GM23338 (cell line): Measurements from ENCODE around the gene MCC. TPM values are rescaled to one million over a fixed set of nuclear protein-coding genes. Genes with fewer than 3 reads are reported as not detected.

ENCODE experiments used
- ATAC-seq: fragments of 200-7000 bp; cut with Tn5 transposase; 3 replicates; pipeline ENCODE4 v1.9.1; 2020
- DNase-seq: peaks from one replicate; pipeline ENCODE4 v3.0.0-alpha.2; 2015; ENCODE audit warnings: low spot score
- H2AFZ ChIP-seq: fragments of 200-600 bp; sonication (generic); 2 replicates; pipeline ENCODE4 v1.8.0; 2016; ENCODE audit warnings: antibody characterized with exemption, mild to moderate bottlenecking, moderate library complexity
- H3F3A ChIP-seq: fragments of 200-600 bp; sonication (generic); replicated peaks from 2 replicates; pipeline ENCODE4 v1.8.0; 2017; ENCODE audit warnings: antibody characterized with exemption, mixed run types, low read depth
- H3K27ac ChIP-seq: fragments of 200-600 bp; sonication (generic); 2 replicates; pipeline ENCODE4 v1.6.1; 2016; ENCODE audit warnings: low read depth
- H3K27me3 ChIP-seq: fragments of 200-600 bp; sonication (generic); 2 replicates; pipeline ENCODE4 v1.8.0; 2016; ENCODE audit warnings: mild to moderate bottlenecking, mixed run types, moderate library complexity; ENCODE audit not compliant: insufficient read depth
- H3K36me3 ChIP-seq: fragments of 200-600 bp; sonication (generic); 2 replicates; pipeline ENCODE4 v1.8.0; 2016; ENCODE audit warnings: mild to moderate bottlenecking; ENCODE audit not compliant: insufficient read depth
- H3K4me1 ChIP-seq: fragments of 200-600 bp; sonication (generic); 2 replicates; pipeline ENCODE4 v1.8.0; 2016; ENCODE audit warnings: mild to moderate bottlenecking, moderate library complexity; ENCODE audit not compliant: insufficient read depth
- H3K4me2 ChIP-seq: fragments of 200-600 bp; sonication (generic); 2 replicates; pipeline ENCODE4 v1.7.1; 2017; ENCODE audit warnings: mixed run types
- H3K4me3 ChIP-seq: fragments of 200-600 bp; sonication (generic); 2 replicates; pipeline ENCODE4 v1.6.1; 2016; ENCODE audit warnings: mixed run types
- H3K79me2 ChIP-seq: fragments of 200-600 bp; sonication (generic); replicated peaks from 2 replicates; pipeline ENCODE4 v1.8.0; 2017; ENCODE audit warnings: mild to moderate bottlenecking; ENCODE audit not compliant: insufficient read depth
- H3K9me2 ChIP-seq: fragments of 200-600 bp; sonication (generic); 2 replicates; pipeline ENCODE4 v1.8.0; 2017; ENCODE audit not compliant: insufficient read depth
- H4K20me1 ChIP-seq: fragments of 200-600 bp; sonication (generic); replicated peaks from 2 replicates; pipeline ENCODE4 v1.8.0; 2017; ENCODE audit warnings: mild to moderate bottlenecking; ENCODE audit not compliant: insufficient read depth
- H3K27ac Mint-ChIP-seq: 2 replicates; pipeline ENCODE4 v1.8.0; 2020; ENCODE audit warnings: inconsistent platforms, mild to moderate bottlenecking, moderate library complexity, mixed read lengths
- H3K27me3 Mint-ChIP-seq: 3 replicates; pipeline ENCODE4 v1.8.0; 2022; ENCODE audit warnings: low read depth, mild to moderate bottlenecking, moderate library complexity, mixed read lengths, inconsistent platforms; ENCODE audit not compliant: insufficient read depth, poor library complexity
- H3K36me3 Mint-ChIP-seq: 3 replicates; pipeline ENCODE4 v1.8.0; 2021; ENCODE audit warnings: low read depth, mild to moderate bottlenecking, inconsistent platforms, moderate library complexity, mixed read lengths
- H3K4me1 Mint-ChIP-seq: 3 replicates; pipeline ENCODE4 v1.8.0; 2020; ENCODE audit warnings: mild to moderate bottlenecking, inconsistent platforms, mixed read lengths
- H3K4me3 Mint-ChIP-seq: 3 replicates; pipeline ENCODE4 v1.8.0; 2021; ENCODE audit warnings: moderate library complexity, mild to moderate bottlenecking, inconsistent platforms, mixed read lengths
- H3K9me3 Mint-ChIP-seq: 3 replicates; pipeline ENCODE4 v1.8.0; 2020; ENCODE audit warnings: moderate library complexity, mild to moderate bottlenecking, inconsistent platforms, mixed read lengths
- CREB1 ChIP-seq: fragments of 250-450 bp; sonication (Bioruptor Pico); IDR thresholded peaks from 2 replicates; pipeline ENCODE4 v1.5.0; 2020; ENCODE audit warnings: low read depth, mild to moderate bottlenecking, moderate library complexity
- CTCF ChIP-seq, 2 experiments: fragments of 200-600 bp in 1 of 2; sonication (generic) in 1 of 2; conservative IDR thresholded peaks; 2 replicates each; pipeline versions ENCODE4 v1.5.1 to v1.6.1; 2016 to 2017; ENCODE audit warnings: antibody characterized with exemption in 2 of 2, low read depth in 2 of 2, mild to moderate bottlenecking in 2 of 2, moderate library complexity in 1 of 2
- EZH2 ChIP-seq: fragments of 200-600 bp; sonication (generic); IDR thresholded peaks from one replicate; pipeline ENCODE4 v1.8.0; 2017; ENCODE audit warnings: antibody characterized with exemption, mild to moderate bottlenecking, low read depth; ENCODE audit not compliant: unreplicated experiment
- EZH2phosphoT487 ChIP-seq: fragments of 200-600 bp; sonication (generic); IDR thresholded peaks from one replicate; pipeline ENCODE4 v1.8.1; 2018; ENCODE audit warnings: antibody characterized with exemption; ENCODE audit not compliant: unreplicated experiment
- NANOG ChIP-seq: IDR thresholded peaks from 2 replicates; pipeline ENCODE4 v1.6.1; 2016; ENCODE audit warnings: antibody characterized with exemption, borderline replicate concordance
- STAT1 ChIP-seq: IDR thresholded peaks from one replicate; pipeline ENCODE4 v1.6.1; 2016; ENCODE audit warnings: antibody characterized with exemption; ENCODE audit not compliant: unreplicated experiment
- ZNF114 ChIP-seq: fragments of 250-450 bp; sonication (Bioruptor Pico); IDR thresholded peaks from 2 replicates; pipeline ENCODE4 v1.5.0; 2020; ENCODE audit warnings: mild to moderate bottlenecking, moderate library complexity
- polyA plus RNA-seq: library from polyadenylated mRNA; unstranded; fragments of >200 nt; fragmentation: Nextera tagmentation; extraction: Ambion mirVana; gene quantifications from 2 replicates; pipeline ENCODE4 v1.2.1, GENCODE V29; 2016
- total RNA-seq: library from RNA; depleted of rRNA; stranded (reverse); fragments of >200 nt; shearing (Covaris generic); gene quantifications from 2 replicates; pipeline ENCODE4 v1.2.3, GENCODE V29; 2014
- TF ChIP-seq, protein P1 (sequence below): fragments of 250-450 bp; sonication (Bioruptor Pico); IDR thresholded peaks from 2 replicates; pipeline ENCODE4 v1.5.0; 2020; ENCODE audit warnings: mild to moderate bottlenecking, moderate library complexity
- TF ChIP-seq, protein P2 (sequence below): IDR thresholded peaks from 2 replicates; pipeline ENCODE4 v1.6.1; 2016; ENCODE audit warnings: antibody characterized with exemption
- TF ChIP-seq, protein P3 (sequence below): IDR thresholded peaks from one replicate; pipeline ENCODE4 v1.6.1; 2018; ENCODE audit warnings: antibody characterized with exemption; ENCODE audit not compliant: unreplicated experiment

Gene MCC
- total and polyA plus RNA-seq, 2 experiments from 2014 or later = 3.8 to 10.1 TPM

DNA sequence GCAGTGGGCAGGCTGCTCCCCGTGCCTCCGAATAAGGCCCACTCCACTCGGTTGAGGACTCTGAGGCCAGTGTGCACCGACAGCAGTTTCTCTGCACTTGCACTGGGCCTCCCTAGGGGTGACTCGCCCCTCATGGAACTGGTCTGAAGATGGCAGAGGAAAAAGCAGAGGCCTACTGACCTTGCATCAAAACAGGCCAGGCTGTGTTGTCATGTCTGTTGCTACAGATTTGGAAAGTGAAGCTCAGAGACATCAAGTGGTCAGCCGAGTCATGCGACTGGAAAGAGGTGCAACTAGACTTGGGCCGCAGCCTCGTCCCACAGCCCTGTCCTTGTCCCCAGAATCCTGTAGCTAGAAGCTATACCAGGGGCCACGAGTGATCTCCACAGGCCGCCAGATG is 433.4 kb downstream of the MCC start:
- H3K27ac ChIP-seq = no peak overlapping the region
- H3K4me3 ChIP-seq = no peak overlapping the region
- Mint-ChIP-seq H3K4me1 (peaks cover 20% of the 10 kb centered on the region), H3K4me3 (no peak overlapping the region), H3K9me3 (no peaks in the 10 kb centered on the region), H3K27me3 (peaks cover 8% of the 10 kb centered on the region), H3K36me3 (peaks cover 10% of the 10 kb centered on the region; the same call in 2 of the 3 replicates), H3K27ac (no peak overlapping the region; the same call in 1 of the 2 replicates)
- ATAC-seq = no peak
- H3K9me2 ChIP-seq = no peaks in the 10 kb centered on the region
- TF ChIP-seq, protein P1, sequence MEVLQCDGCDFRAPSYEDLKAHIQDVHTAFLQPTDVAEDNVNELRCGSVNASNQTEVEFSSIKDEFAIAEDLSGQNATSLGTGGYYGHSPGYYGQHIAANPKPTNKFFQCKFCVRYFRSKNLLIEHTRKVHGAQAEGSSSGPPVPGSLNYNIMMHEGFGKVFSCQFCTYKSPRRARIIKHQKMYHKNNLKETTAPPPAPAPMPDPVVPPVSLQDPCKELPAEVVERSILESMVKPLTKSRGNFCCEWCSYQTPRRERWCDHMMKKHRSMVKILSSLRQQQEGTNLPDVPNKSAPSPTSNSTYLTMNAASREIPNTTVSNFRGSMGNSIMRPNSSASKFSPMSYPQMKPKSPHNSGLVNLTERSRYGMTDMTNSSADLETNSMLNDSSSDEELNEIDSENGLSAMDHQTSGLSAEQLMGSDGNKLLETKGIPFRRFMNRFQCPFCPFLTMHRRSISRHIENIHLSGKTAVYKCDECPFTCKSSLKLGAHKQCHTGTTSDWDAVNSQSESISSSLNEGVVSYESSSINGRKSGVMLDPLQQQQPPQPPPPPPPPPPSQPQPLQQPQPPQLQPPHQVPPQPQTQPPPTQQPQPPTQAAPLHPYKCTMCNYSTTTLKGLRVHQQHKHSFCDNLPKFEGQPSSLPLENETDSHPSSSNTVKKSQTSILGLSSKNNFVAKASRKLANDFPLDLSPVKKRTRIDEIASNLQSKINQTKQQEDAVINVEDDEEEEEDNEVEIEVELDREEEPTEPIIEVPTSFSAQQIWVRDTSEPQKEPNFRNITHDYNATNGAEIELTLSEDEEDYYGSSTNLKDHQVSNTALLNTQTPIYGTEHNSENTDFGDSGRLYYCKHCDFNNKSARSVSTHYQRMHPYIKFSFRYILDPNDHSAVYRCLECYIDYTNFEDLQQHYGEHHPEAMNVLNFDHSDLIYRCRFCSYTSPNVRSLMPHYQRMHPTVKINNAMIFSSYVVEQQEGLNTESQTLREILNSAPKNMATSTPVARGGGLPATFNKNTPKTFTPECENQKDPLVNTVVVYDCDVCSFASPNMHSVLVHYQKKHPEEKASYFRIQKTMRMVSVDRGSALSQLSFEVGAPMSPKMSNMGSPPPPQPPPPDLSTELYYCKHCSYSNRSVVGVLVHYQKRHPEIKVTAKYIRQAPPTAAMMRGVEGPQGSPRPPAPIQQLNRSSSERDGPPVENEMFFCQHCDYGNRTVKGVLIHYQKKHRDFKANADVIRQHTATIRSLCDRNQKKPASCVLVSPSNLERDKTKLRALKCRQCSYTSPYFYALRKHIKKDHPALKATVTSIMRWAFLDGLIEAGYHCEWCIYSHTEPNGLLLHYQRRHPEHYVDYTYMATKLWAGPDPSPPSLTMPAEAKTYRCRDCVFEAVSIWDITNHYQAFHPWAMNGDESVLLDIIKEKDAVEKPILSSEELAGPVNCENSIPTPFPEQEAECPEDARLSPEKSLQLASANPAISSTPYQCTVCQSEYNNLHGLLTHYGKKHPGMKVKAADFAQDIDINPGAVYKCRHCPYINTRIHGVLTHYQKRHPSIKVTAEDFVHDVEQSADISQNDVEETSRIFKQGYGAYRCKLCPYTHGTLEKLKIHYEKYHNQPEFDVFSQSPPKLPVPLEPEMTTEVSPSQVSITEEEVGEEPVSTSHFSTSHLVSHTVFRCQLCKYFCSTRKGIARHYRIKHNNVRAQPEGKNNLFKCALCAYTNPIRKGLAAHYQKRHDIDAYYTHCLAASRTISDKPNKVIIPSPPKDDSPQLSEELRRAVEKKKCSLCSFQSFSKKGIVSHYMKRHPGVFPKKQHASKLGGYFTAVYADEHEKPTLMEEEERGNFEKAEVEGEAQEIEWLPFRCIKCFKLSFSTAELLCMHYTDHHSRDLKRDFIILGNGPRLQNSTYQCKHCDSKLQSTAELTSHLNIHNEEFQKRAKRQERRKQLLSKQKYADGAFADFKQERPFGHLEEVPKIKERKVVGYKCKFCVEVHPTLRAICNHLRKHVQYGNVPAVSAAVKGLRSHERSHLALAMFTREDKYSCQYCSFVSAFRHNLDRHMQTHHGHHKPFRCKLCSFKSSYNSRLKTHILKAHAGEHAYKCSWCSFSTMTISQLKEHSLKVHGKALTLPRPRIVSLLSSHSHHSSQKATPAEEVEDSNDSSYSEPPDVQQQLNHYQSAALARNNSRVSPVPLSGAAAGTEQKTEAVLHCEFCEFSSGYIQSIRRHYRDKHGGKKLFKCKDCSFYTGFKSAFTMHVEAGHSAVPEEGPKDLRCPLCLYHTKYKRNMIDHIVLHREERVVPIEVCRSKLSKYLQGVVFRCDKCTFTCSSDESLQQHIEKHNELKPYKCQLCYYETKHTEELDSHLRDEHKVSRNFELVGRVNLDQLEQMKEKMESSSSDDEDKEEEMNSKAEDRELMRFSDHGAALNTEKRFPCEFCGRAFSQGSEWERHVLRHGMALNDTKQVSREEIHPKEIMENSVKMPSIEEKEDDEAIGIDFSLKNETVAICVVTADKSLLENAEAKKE (CRISPR knock-in tag) = no peak
- no peak for TF ChIP-seq EZH2
- TF ChIP-seq NANOG = no peak
- no peak for TF ChIP-seq ZNF114
- TF ChIP-seq CREB1 (CRISPR knock-in tag) = no peak
- TF ChIP-seq, protein P2, sequence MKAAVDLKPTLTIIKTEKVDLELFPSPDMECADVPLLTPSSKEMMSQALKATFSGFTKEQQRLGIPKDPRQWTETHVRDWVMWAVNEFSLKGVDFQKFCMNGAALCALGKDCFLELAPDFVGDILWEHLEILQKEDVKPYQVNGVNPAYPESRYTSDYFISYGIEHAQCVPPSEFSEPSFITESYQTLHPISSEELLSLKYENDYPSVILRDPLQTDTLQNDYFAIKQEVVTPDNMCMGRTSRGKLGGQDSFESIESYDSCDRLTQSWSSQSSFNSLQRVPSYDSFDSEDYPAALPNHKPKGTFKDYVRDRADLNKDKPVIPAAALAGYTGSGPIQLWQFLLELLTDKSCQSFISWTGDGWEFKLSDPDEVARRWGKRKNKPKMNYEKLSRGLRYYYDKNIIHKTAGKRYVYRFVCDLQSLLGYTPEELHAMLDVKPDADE = no peak
- no peak for TF ChIP-seq EZH2phosphoT487
- no peak for TF ChIP-seq STAT1
- TF ChIP-seq, protein P3, sequence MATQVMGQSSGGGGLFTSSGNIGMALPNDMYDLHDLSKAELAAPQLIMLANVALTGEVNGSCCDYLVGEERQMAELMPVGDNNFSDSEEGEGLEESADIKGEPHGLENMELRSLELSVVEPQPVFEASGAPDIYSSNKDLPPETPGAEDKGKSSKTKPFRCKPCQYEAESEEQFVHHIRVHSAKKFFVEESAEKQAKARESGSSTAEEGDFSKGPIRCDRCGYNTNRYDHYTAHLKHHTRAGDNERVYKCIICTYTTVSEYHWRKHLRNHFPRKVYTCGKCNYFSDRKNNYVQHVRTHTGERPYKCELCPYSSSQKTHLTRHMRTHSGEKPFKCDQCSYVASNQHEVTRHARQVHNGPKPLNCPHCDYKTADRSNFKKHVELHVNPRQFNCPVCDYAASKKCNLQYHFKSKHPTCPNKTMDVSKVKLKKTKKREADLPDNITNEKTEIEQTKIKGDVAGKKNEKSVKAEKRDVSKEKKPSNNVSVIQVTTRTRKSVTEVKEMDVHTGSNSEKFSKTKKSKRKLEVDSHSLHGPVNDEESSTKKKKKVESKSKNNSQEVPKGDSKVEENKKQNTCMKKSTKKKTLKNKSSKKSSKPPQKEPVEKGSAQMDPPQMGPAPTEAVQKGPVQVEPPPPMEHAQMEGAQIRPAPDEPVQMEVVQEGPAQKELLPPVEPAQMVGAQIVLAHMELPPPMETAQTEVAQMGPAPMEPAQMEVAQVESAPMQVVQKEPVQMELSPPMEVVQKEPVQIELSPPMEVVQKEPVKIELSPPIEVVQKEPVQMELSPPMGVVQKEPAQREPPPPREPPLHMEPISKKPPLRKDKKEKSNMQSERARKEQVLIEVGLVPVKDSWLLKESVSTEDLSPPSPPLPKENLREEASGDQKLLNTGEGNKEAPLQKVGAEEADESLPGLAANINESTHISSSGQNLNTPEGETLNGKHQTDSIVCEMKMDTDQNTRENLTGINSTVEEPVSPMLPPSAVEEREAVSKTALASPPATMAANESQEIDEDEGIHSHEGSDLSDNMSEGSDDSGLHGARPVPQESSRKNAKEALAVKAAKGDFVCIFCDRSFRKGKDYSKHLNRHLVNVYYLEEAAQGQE = no peak
- no peak for TF ChIP-seq CTCF (conservative IDR thresholded peaks at IDR 0.05; ENCODE audit: low read depth in 2 of 2)
- H3K79me2 ChIP-seq = no peaks in the 10 kb centered on the region
- H4K20me1 ChIP-seq = no peaks in the 10 kb centered on the region
- DNase-seq = no peak
- H3K4me1 ChIP-seq = no peaks in the 10 kb centered on the region
- 0 out of 2 replicates have a peak, but pooled peaks cover 3% of the 10 kb centered on the region for H3F3A ChIP-seq
- H2AFZ ChIP-seq = no peak overlapping the region
- no peaks in the 10 kb centered on the region for H3K27me3 ChIP-seq
- no peaks in the 10 kb centered on the region for H3K36me3 ChIP-seq
- H3K4me2 ChIP-seq = no peak overlapping the region
